MM.1S (cell line): ENCODE data around the gene TGM5.

ENCODE experiments used
- DNase-seq: peaks from one replicate; pipeline ENCODE4 v3.0.0-alpha.2; 2015
- H2AFZ ChIP-seq: fragments of 300-600 bp; sonication (generic); 2 replicates; pipeline ENCODE4 v1.6.0; 2016; ENCODE audit warnings: antibody characterized with exemption, low read length
- H3F3A ChIP-seq: fragments of 300-600 bp; sonication (generic); 2 replicates; pipeline ENCODE4 v1.6.1; 2016; ENCODE audit warnings: mild to moderate bottlenecking, antibody characterized with exemption, low read length, moderate library complexity, mixed read lengths; ENCODE audit not compliant: insufficient read depth
- H3K27ac ChIP-seq: fragments of 300-600 bp; sonication (generic); 2 replicates; pipeline ENCODE4 v1.5.1; 2016; ENCODE audit warnings: mild to moderate bottlenecking, low read length
- H3K27me3 ChIP-seq: fragments of 300-600 bp; sonication (generic); replicated peaks from 2 replicates; pipeline ENCODE4 v1.6.0; 2016; ENCODE audit warnings: low read length; ENCODE audit not compliant: insufficient read depth
- H3K36me3 ChIP-seq: fragments of 300-600 bp; sonication (generic); replicated peaks from 2 replicates; pipeline ENCODE4 v1.6.1; 2016; ENCODE audit warnings: mild to moderate bottlenecking, low read length, mixed read lengths; ENCODE audit not compliant: insufficient read depth
- H3K4me1 ChIP-seq: fragments of 300-600 bp; sonication (generic); 2 replicates; pipeline ENCODE4 v1.6.1; 2016; ENCODE audit warnings: low read length, mixed read lengths
- H3K4me2 ChIP-seq: fragments of 300-600 bp; sonication (generic); 2 replicates; pipeline ENCODE4 v1.6.0; 2016; ENCODE audit warnings: low read depth, low read length
- H3K4me3 ChIP-seq: fragments of 300-600 bp; sonication (generic); 2 replicates; pipeline ENCODE4 v1.5.1; 2016; ENCODE audit warnings: low read length, mixed read lengths
- H3K79me2 ChIP-seq: fragments of 300-600 bp; sonication (generic); 2 replicates; pipeline ENCODE4 v1.6.1; 2016; ENCODE audit warnings: mixed run types, low read length, mixed read lengths
- H3K9ac ChIP-seq: fragments of 300-600 bp; sonication (generic); 2 replicates; pipeline ENCODE4 v1.6.1; 2016; ENCODE audit warnings: low read length, mixed read lengths
- H3K9me2 ChIP-seq: fragments of 300-600 bp; sonication (generic); replicated peaks from 2 replicates; pipeline ENCODE4 v1.6.1; 2016; ENCODE audit warnings: mild to moderate bottlenecking, low read length, mixed read lengths; ENCODE audit not compliant: insufficient read depth
- H3K9me3 ChIP-seq: fragments of 300-600 bp; sonication (generic); replicated peaks from 2 replicates; pipeline ENCODE4 v1.6.1; 2016; ENCODE audit warnings: mild to moderate bottlenecking, low read length, mixed read lengths; ENCODE audit not compliant: insufficient read depth
- H4K20me1 ChIP-seq: fragments of 300-600 bp; sonication (generic); 2 replicates; pipeline ENCODE4 v1.6.1; 2016; ENCODE audit warnings: mild to moderate bottlenecking, low read length, moderate library complexity, mixed read lengths; ENCODE audit not compliant: insufficient read depth
- CTCF ChIP-seq: fragments of 300-600 bp; sonication (generic); IDR thresholded peaks from 2 replicates; pipeline ENCODE4 v1.5.1; 2016; ENCODE audit warnings: antibody characterized with exemption, low read length, mixed read lengths
- EZH2 ChIP-seq: fragments of 300-600 bp; sonication (generic); optimal IDR thresholded peaks from 2 replicates; pipeline ENCODE3; 2017; ENCODE audit warnings: low read depth, mild to moderate bottlenecking, antibody characterized with exemption, low read length, mixed read lengths
- EZH2phosphoT487 ChIP-seq: fragments of 300-600 bp; sonication (generic); IDR thresholded peaks from 2 replicates; pipeline ENCODE4 v1.6.1; 2018; ENCODE audit warnings: antibody characterized with exemption, low read length

Gene TGM5

GRCh38 chr15:43238671-43239131 lies 28.0 kb downstream of the TGM5 start:
- no peak for DNase-seq
- H3K36me3 ChIP-seq, result no peaks in the 10 kb centered on the region
- no peak overlapping the region for H3K4me2 ChIP-seq
- no peaks in the 10 kb centered on the region for H3K4me1 ChIP-seq
- H3K27ac ChIP-seq, result no peak overlapping the region
- H3K9me3 ChIP-seq, result no peaks in the 10 kb centered on the region
- no peaks in the 10 kb centered on the region for H3K27me3 ChIP-seq
- no peaks in the 10 kb centered on the region for H3F3A ChIP-seq
- no peak overlapping the region for H3K4me3 ChIP-seq
- no peaks in the 10 kb centered on the region for H3K79me2 ChIP-seq
- TF ChIP-seq EZH2phosphoT487 (no peak), EZH2 (no peak), CTCF (no peak)
- H3K9ac ChIP-seq, result no peak overlapping the region
- no peaks in the 10 kb centered on the region for H4K20me1 ChIP-seq
- no peaks in the 10 kb centered on the region for H3K9me2 ChIP-seq
- no peak overlapping the region for H2AFZ ChIP-seq

- no peak overlapping the region for H3K4me2 ChIP-seq
- H3K36me3 ChIP-seq, result no peaks in the 10 kb centered on the region
- H3K9me3 ChIP-seq, result no peaks in the 10 kb centered on the region
- H3K79me2 ChIP-seq, result no peaks in the 10 kb centered on the region
- no peaks in the 10 kb centered on the region for H3K9me2 ChIP-seq
- H2AFZ ChIP-seq, result no peak overlapping the region
- no peaks in the 10 kb centered on the region for H3K4me1 ChIP-seq
- H3K27ac ChIP-seq, result no peak overlapping the region
- no peaks in the 10 kb centered on the region for H3F3A ChIP-seq
- H3K4me3 ChIP-seq, result no peak overlapping the region
- H3K9ac ChIP-seq, result no peak overlapping the region
- no peak for DNase-seq
- no peak for TF ChIP-seq EZH2
- TF ChIP-seq CTCF, result no peak
- no peak for TF ChIP-seq EZH2phosphoT487
- no peaks in the 10 kb centered on the region for H3K27me3 ChIP-seq
- no peaks in the 10 kb centered on the region for H4K20me1 ChIP-seq
Observed at GRCh38 chr15:43237842-43238470, 28.8 kb downstream of the TGM5 start.

GRCh38 chr15:43235536-43235935 lies 31.2 kb downstream of the TGM5 start:
- Histone ChIP-seq H3K36me3 (no peaks in the 10 kb centered on the region), H4K20me1 (no peaks in the 10 kb centered on the region), H3K9ac (no peak overlapping the region)

More at GRCh38 chr15:43235536-43235935, 31.2 kb downstream of the TGM5 start:
- TF ChIP-seq EZH2 (no peak), CTCF (no peak), EZH2phosphoT487 (no peak)
- Histone ChIP-seq H2AFZ (no peak overlapping the region), H3K9me3 (no peaks in the 10 kb centered on the region), H3K4me2 (no peak overlapping the region), H3K4me3 (no peak overlapping the region), H3K4me1 (no peaks in the 10 kb centered on the region), H3K79me2 (no peaks in the 10 kb centered on the region), H3K27me3 (no peaks in the 10 kb centered on the region), H3F3A (no peaks in the 10 kb centered on the region), H3K9me2 (no peaks in the 10 kb centered on the region), H3K27ac (no peak overlapping the region)
- no peak for DNase-seq
